GM21576 (cell line): ENCODE results near the gene INO80D.
"Not testable (repeated sequence)": the region's sequence is repeated elsewhere in the genome, so short reads cannot be mapped to it uniquely, and the experiment has no call there.

ENCODE experiments used
- ATAC-seq: cut with Tn5 transposase; IDR thresholded peaks from one replicate; pipeline ENCODE4 v1.9.1; 2021; ENCODE audit warnings: mild to moderate bottlenecking, moderate library complexity; ENCODE audit not compliant: unreplicated experiment

INO80D gene

DNA sequence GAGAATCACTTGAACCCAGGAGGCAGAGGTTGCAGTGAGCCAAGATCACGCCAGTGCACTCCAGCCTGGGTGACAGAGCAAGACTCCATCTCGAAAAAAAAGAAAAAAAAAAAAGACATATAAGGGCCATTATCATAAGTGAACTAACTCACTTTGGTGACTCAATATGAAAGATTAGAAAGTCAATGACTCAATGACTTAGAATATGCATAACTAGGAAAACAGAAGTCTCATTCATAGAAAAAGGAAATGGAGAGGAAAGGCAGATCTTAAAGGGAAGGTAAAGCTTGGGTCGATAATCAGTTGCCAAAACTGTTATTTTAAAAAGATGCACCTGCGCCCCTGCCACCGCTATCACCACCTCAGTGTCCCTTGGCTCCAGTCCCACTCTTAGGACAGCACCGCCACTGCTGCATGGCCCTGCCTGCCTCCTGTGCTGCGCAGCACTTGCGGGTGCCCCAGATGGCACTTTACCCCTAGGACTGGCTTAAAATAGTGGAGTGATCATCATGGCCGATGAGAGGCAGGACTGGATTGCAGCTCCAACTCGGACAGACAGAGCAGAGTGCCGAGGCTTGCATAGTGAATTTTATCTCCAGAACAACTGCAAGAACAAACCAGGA is 54.7 kb downstream of the INO80D start:
- no peak for ATAC-seq

DNA sequence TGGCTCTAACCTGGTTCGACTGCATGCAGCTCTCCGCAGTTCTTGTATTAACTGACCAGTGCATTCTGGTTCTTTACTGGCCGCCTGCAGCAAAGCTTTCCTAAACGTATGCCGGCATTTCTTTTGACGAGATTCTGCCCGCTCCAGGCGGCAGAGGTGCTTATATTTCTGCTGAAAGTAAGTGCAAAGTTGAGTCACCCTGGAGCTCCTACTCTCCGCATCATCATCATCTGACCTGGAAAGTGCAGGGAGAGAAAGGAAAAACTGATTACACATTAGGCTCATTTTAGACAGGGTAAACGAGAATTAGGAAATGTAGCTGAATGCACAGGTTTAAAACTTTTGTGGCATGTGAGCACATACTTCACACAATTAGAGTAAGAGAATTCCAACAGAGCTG is 57.9 kb downstream of the INO80D start:
- ATAC-seq: no peak

DNA sequence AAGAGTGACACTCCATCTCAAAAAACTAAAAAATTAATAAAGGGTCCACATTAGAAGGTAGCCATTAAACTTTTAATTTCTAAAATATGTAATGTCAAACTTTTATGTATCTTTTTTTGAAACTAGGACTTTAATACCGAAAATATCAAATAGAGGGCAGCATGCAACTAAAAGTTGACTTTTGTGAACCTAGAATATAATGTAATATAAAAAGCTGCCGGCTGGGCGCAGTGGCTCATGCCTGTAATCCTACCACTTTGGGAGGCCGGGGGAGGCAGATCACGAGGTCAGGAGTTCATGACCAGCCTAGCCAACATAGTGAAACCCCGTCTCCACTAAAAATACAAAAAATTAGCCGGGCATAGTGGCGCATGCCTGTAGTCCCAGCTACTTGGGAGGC is 62.8 kb downstream of the INO80D start:
- no peak for ATAC-seq

DNA sequence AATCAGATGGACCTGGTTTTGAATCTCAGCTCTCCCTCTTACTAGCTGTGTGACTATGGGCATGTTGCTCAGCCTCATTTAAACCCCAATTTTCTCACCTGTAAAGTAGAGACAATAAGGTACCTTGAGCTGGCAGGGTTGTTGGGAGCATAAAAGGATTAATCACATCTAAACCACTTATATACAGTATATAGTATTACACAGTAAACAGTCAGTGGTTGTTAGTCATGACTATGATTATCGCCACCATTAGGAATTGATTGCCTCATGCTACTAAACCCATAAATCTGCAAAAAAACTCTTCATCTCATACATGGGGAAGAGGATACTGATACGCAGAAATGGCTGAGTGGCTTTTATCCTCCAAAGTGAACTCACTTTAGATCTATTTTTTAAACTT is 65.8 kb downstream of the INO80D start:
- no peak for ATAC-seq

DNA sequence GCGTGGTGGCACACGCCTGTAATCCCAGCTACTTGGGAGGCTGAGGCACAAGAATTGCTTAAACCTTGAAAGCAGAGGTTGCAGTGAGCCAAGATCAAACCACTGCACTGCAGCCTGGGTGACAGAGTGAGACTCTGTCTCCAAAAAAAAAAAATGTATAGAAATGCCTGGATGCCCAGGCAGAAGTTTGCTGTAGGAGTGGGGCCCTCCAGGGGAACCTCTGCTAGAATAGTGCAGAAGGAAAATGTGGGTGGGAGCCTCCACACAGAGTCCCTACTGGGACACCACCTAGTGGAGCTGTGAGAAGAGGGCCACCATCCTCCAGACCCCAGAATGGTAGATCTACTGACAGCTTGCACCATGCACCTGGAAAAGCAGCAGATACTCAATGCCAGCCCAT is 70.2 kb downstream of the INO80D start:
- ATAC-seq: not testable (repeated sequence)

DNA sequence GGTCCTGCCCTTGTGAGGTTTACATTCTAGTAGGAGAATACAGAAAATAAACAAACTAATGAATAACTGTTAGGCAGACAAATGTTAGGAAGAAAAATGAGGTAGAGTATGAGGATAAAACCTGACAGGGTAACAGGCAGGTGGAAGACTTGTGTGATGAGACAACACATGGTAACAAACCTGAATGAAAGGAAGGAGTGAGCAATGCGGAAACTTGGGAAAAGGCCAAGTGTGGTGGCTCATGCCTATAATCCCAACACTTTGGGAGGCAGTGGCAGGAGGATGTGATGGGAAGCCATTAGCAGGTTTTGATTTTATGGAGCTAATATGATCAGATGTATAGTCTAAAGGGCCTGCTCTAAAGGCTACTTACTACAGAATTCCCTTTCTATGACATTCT is 74.2 kb downstream of the INO80D start:
- ATAC-seq: no peak

DNA sequence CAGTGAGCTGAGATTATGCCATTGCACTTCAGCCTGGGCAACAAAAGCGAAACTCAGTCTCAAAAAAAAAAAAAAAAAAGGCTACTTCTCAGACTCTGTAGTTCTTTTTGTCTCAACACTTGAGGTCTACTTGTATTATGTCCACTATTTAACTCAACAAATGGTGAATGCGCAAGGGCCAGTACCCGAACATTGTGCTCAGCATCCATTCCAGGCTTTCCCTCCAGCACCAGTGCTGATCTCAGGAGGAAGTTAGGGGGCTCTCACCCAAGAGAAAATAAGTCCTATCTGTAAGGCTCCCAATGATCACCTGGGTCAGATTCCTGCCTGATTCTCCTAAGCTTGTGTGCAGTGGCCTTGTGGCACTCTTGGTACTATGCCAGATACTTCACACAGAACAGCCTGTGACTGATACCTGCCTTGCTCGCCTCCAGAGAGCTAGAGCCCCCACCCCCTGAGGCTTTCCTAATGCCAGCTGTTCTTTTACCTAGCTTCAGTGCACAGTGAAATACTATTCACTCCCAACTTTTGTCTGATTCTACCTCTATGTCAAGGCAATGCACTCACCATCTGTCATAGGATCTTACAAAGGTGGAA is 74.9 kb downstream of the INO80D start:
- ATAC-seq: no peak

DNA sequence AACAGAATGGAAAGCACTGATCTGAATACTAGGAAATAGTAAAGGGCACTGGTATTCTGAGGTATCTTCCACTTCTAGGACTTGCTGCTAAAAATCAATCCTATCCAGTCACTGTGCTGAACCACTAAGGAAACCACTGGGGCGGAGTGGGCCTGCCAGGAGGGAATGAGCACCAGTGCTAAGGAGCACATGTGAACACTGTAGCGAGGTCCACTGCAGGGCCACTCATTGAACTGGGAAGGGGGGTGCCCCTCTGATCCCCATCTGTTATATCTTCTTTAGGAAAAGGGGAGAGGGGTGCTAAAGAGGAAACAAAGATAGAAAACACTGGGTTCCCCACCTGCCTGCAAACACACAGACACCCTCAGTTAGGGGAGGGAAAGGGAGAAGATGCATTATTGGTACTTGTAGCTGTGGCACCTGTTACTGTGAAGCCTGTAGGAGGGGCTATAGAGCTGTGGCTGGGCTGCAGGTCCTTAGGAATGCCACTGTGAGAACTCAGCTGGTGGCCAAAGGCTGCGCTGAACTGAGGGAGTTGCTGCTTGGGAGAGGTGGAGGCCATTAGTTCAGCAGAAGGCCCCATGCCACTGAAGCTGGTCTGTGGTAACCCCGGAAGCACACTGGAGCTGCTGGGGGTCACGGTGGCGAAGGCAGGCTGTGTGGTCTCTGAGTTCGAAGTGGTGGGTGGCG is 81.8 kb downstream of the INO80D start:
- ATAC-seq: peak; percentile 52

DNA sequence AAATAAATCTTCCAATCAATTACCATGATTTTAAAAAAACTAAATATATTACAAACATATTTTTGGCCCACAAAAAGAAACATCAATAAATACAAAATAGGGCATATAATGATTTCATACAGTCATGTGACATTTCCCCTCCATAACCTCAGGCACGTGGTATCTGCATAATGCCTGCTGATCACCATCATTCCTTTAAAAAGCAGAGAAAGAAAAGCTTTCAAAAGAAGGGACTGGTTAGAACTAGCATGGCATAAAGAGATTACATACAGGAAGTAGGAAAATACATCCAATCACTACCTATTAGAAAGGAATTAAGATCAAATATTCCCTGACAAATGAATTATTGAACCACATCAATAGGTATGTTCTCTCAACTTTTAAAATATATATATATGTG is 83.5 kb downstream of the INO80D start:
- ATAC-seq: no peak

DNA sequence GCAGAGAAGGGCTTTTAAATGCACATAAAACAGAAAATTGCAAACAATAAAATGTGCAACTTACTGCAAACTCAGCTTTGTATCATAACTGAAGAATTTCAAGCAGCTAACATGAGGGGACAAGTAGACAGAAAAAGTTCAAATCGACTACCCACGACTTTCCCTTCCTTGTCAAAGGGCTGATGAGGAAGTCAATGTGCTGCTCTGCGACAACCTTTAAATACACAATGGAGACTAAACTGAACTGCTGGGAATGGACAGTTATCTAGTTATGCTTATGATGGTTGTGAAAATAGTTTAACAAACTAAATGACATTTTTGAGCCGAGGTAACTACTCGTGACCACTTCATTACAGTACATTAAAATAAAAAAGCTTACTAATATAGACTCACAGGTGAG is 84.1 kb downstream of the INO80D start:
- ATAC-seq: no peak

DNA sequence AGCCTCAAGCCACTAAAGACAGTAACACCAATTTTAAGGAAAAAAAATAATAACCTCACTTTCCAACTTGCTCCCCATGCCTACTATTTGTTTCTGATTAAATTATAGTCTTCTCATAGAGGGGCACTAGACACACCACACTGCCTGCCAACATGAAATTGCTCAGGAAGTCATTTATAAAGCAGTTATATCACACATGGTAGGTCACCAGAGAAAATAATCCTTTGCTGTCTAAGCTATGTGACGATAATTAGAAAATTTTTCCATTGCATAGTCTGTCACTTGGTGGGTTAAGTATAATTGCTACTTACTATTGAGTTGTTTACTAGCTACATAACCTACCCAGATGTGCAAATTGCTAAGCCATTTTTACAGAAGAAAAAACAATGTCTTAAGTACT is 85.2 kb downstream of the INO80D start:
- no peak for ATAC-seq

DNA sequence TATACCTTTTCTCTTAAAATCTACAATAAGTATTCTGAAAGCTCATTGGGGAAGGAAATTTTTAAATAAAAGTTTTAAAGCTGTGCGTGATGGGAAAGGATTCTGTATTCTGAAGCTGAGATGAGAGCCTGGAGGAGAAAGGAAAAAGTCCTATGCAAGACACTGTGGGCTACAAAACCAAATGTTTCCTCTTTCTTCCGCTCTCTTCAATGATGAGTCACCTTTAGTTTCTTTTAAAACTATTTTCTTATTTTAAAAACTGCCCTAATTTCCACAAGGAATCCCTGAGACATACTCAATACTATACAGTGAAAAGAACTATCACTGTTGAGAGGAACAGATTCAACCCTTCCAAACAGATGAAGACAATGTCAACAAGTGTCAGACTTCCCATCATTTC is 87.4 kb downstream of the INO80D start:
- no peak for ATAC-seq

DNA sequence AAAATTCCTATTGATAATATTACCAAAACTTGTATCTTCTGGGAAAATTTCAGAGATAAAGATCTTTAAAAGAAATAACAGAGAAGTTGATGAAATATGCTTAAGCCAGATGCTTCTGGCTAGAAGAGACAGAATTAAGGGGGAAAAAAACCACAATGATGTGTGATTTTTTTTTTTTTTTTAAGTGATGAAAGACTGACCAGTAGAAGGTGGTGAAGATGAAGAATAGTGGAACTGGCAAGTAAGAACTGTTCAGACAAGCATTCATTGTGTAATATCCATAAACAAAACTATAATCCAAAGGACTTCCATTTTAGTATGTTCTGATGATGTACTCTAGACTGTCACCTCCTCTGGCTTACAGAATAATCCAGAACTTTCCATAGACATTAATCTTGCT is 89.8 kb downstream of the INO80D start:
- ATAC-seq: no peak

DNA sequence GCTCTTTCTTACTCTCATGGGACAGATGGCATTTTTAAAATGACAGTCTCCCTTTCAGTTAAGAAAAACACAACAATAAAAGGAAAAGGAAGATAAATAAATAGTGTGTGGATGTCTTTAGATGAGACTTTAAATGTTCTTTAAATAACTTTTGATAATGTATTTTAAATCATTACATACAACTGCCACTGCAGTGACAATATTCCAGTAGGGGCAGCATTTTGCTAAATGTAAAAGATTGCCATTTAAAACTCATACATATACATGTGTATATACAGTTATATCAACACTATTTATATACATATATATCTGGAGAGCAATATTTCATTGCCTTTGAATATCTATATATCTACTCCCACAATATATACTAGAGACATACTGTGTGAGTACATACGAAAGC is 90.7 kb downstream of the INO80D start:
- ATAC-seq: no peak

DNA sequence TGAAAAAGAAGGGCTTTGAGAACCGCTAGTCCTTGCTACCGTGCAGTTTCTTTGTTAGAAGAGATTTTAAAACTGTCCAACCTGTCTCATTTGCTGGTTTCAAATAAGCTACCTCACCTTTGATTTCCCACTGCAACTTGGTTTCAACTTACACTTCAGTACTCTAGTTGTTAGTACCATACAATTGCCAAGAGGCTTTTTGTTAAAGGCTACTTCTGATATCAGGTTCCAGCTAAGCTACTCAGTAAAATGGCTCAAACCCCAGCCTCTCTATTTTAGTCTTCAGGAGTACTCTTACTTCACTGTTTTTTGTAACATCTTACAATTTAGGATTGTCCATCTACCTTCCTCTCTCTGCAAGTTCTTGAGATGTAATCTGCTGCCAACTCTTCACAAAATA is 91.6 kb downstream of the INO80D start:
- no peak for ATAC-seq

DNA sequence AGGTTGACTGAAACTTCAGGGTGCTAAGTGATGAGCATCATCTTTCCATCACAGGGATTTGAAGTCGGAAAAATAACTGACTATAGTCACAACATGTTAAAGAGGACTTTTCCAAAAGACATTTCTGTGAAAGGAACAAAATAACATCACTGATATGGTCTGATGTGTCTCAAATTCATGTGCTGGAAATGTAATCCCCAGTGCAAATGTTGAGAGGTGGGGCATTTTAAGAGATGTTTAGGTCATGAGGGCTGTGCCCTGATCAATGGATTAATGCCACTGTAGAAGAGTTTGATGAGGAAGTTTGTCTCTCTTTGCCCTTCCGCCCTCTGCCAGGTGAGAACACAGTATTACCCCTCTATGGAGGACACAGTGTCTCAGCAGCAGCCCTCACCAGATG is 95.9 kb downstream of the INO80D start:
- no peak for ATAC-seq

DNA sequence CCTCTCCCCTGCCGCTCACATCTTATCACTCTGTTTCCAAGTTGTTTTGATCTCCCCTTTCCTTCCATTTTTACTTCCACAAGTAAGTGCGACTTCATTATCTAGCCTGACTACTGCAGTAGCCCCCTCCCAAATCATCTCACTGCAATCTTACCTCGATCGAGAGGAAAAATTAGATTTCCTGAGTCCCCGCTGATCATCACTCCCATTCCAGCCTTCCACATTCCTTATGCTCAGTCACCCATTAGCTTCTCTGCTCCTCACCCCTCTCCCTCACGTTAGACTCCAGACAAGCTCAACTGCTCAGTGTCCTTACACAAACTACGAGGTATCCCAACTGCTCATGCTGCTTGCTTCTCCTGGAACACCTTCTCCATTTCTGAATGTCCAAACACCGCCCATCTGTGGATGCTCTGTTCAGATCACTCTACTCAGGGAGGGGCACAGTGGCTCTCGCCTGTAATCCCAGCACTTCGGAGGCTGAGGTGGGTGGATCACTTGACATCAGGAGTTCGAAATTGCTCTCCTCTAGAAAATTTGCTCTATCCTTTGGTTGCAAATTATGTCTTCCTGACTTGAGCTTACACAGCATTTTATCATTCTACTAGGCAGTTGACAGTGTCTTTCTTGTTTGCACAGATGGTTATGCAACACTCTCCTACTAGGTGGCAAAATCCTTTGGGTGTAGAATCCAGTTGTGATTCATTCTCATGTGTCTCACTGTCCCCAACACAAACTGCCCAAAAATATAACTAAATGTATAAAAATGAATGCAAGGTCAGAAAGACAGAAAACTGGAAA is 96.5 kb downstream of the INO80D start:
- no peak for ATAC-seq

DNA sequence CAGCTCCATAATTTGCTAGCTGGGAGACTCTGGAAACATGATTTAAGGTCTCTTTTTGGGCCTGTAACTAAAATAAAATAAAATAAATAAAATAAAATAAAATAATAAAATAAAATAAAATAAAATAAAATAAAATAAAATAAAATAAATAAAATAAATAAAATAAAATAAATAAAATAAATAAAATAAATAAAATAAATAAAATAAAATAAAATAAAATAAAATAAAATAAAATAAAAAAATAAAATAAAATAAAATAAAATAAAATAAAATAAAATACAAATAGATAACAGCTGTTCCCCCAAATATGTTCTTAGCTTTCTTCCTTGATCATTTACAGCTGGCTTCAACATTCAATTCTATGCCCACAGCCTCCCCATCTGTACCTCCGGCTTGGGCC is 97.3 kb downstream of the INO80D start:
- not testable (repeated sequence) for ATAC-seq

DNA sequence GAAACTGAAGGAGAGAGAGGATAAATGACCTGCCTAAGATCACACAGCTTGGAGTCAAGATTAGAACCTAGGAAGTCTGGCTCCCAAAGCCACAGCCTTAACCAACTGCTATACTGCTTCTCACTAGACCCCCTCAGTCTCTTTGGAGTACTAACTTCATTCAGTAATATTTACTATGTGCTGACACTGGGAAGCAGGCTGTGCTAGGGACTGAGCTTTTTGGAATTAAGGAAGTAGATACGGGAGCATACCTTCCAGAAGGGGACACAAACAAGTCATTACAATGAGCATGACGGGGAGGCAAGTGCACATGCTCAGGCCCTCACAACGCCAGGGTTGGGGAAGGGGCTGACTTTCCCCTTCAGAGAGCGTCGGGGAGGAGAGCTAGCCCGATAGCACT is 97.7 kb downstream of the INO80D start:
- ATAC-seq: no peak

DNA sequence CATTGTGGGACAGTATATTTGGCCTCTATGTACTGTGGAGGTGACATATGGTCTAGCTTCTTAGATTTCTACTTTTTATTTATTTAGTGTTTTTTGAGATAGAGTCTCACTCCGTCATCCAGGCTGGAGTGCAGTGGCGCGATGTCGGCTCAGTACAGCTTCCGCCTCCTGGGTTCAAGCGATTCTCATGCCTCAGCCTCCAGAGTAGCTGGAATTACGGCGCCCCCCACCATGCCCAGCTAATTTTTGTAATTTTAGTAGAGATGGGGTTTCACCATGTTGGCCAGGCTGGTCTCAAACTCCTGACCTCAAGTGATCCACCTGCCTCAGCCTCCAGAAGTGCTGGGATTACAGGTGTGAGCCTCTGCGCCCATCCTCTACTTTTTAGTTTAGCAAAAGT is 99.6 kb downstream of the INO80D start:
- not testable (repeated sequence) for ATAC-seq

DNA sequence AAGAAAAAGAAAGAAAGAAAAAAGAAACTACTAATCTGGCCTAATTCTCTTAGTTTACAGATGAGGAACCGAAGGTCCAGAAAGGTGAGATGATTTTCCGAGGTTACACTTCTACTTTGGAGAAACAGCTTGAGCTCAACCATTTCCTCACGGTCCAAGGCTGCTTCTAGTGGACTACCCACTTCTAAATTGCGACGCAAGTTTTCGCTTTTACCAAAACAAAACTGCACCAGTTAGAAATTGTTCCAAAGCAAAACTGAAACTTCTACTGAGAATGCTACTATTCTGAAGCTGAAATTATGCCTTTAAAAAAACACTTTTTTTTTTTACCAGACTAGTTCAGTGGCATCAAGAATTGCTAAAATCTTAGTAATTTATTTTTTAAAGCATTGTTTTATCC is 101.6 kb downstream of the INO80D start:
- peak; percentile 83 for ATAC-seq
